DOHH2 (cell line): Measurements from ENCODE around the gene OPRPN.

Source experiments
- H3F3A ChIP-seq: fragments of 200-600 bp; sonication (generic), shearing (Covaris generic); 2 replicates; pipeline ENCODE4 v1.6.0; 2016; ENCODE audit warnings: antibody characterized with exemption, mild to moderate bottlenecking; ENCODE audit not compliant: control insufficient read depth, insufficient read depth
- H3K27ac ChIP-seq: fragments of 200-600 bp; sonication (generic); 2 replicates; pipeline ENCODE4 v1.5.1; 2014; ENCODE audit warnings: low read depth, mild to moderate bottlenecking, low read length, moderate library complexity
- H3K27me3 ChIP-seq: fragments of 200-600 bp; sonication (generic); 2 replicates; pipeline ENCODE4 v1.6.1; 2014; ENCODE audit warnings: mild to moderate bottlenecking, low read length, mixed read lengths; ENCODE audit not compliant: control insufficient read depth
- H3K36me3 ChIP-seq: fragments of 200-600 bp; sonication (generic); 2 replicates; pipeline ENCODE4 v1.6.1; 2014; ENCODE audit warnings: mild to moderate bottlenecking, low read length, moderate library complexity, mixed read lengths; ENCODE audit not compliant: control insufficient read depth
- H3K4me1 ChIP-seq: fragments of 200-600 bp; sonication (generic); 2 replicates; pipeline ENCODE4 v1.6.1; 2014; ENCODE audit warnings: mild to moderate bottlenecking, low read length, mixed read lengths; ENCODE audit not compliant: control insufficient read depth
- H3K4me2 ChIP-seq: fragments of 200-600 bp; sonication (generic); 2 replicates; pipeline ENCODE4 v1.6.0; 2014; ENCODE audit warnings: mild to moderate bottlenecking, low read length, moderate library complexity
- H3K4me3 ChIP-seq: fragments of 200-600 bp; sonication (generic); 2 replicates; pipeline ENCODE4 v1.5.1; 2014; ENCODE audit warnings: mild to moderate bottlenecking, low read length, mixed read lengths
- H3K79me2 ChIP-seq: fragments of 200-600 bp; sonication (generic); 2 replicates; pipeline ENCODE4 v1.6.1; 2014; ENCODE audit warnings: mild to moderate bottlenecking, low read length, mixed read lengths; ENCODE audit not compliant: control insufficient read depth
- H3K9me2 ChIP-seq: fragments of 200-600 bp; sonication (generic); replicated peaks from 2 replicates; pipeline ENCODE4 v1.6.1; 2014; ENCODE audit warnings: mild to moderate bottlenecking, low read length, mixed read lengths; ENCODE audit not compliant: control insufficient read depth
- H3K9me3 ChIP-seq: fragments of 200-600 bp; sonication (generic); 2 replicates; pipeline ENCODE4 v1.6.1; 2014; ENCODE audit warnings: antibody characterized with exemption, low read length, mixed read lengths; ENCODE audit not compliant: control insufficient read depth, insufficient read depth
- H4K20me1 ChIP-seq: fragments of 200-600 bp; sonication (generic); 2 replicates; pipeline ENCODE4 v1.6.0; 2014; ENCODE audit warnings: low read depth, mild to moderate bottlenecking, antibody characterized with exemption, low read length, moderate library complexity; ENCODE audit not compliant: control insufficient read depth, insufficient read depth
- EZH2phosphoT487 ChIP-seq: fragments of 200-600 bp; sonication (generic); IDR thresholded peaks from 2 replicates; pipeline ENCODE4 v1.6.1; 2017; ENCODE audit warnings: borderline replicate concordance, mild to moderate bottlenecking, antibody characterized with exemption, low read length, moderate library complexity, mixed read lengths
- TF ChIP-seq, protein P1 (sequence below): fragments of 200-600 bp; sonication (generic); IDR thresholded peaks from one replicate; pipeline ENCODE4 v1.5.1; 2014; ENCODE audit warnings: antibody characterized with exemption, mild to moderate bottlenecking, low read depth, low read length; ENCODE audit not compliant: poor library complexity, severe bottlenecking

Gene OPRPN

DNA sequence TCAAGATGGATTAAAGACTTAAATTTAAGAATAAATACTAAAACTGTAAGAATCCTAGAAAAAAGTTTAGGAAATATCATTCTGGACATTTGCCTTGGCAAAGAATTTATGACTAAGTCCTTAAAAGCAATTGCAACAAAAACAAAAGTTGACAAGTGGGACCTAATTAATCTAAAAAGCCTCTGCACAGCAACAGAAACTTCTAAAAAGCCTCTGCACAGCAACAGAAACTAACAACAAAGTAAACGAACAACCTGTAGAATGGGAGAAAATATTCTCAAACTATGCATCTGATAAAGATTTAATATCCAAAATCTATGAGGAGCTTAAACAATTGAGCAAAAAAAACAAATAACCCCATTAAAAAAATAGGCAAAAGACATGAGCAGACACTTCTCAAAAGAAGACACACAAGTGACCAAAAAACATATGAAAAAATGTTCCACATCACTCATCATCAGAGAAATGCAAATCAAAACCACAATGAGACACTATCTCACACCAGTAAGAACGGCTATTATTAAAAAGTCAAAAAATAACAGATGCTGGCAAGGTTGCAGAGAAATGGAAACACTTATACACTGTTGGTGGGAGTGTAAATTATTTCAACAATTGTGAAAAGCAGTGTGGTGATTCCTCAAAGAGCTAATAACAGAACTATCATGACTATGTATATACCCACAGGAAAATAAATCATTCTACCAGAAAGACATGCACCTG lies 5.5 kb upstream of the OPRPN start:
- H3K9me2 ChIP-seq, result no peaks in the 10 kb centered on the region
- peak overlapping the region; percentile 48 for H3K4me3 ChIP-seq
- no peaks in the 10 kb centered on the region for H3K27me3 ChIP-seq
- no peaks in the 10 kb centered on the region for H4K20me1 ChIP-seq
- peaks cover 75% of the 10 kb centered on the region for H3K4me1 ChIP-seq
- peak overlapping the region; percentile 83 for H3K4me2 ChIP-seq
- H3F3A ChIP-seq, result peaks cover 13% of the 10 kb centered on the region
- peak overlapping the region; percentile 89 for H3K27ac ChIP-seq
- no peak for TF ChIP-seq EZH2phosphoT487
- TF ChIP-seq, protein P1, sequence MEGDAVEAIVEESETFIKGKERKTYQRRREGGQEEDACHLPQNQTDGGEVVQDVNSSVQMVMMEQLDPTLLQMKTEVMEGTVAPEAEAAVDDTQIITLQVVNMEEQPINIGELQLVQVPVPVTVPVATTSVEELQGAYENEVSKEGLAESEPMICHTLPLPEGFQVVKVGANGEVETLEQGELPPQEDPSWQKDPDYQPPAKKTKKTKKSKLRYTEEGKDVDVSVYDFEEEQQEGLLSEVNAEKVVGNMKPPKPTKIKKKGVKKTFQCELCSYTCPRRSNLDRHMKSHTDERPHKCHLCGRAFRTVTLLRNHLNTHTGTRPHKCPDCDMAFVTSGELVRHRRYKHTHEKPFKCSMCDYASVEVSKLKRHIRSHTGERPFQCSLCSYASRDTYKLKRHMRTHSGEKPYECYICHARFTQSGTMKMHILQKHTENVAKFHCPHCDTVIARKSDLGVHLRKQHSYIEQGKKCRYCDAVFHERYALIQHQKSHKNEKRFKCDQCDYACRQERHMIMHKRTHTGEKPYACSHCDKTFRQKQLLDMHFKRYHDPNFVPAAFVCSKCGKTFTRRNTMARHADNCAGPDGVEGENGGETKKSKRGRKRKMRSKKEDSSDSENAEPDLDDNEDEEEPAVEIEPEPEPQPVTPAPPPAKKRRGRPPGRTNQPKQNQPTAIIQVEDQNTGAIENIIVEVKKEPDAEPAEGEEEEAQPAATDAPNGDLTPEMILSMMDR, result no peak
- 0 out of 2 replicates have a peak, but pooled peaks cover 3% of the 10 kb centered on the region for H3K36me3 ChIP-seq
- H3K9me3 ChIP-seq, result no peaks in the 10 kb centered on the region
- H3K79me2 ChIP-seq, result no peaks in the 10 kb centered on the region

DNA sequence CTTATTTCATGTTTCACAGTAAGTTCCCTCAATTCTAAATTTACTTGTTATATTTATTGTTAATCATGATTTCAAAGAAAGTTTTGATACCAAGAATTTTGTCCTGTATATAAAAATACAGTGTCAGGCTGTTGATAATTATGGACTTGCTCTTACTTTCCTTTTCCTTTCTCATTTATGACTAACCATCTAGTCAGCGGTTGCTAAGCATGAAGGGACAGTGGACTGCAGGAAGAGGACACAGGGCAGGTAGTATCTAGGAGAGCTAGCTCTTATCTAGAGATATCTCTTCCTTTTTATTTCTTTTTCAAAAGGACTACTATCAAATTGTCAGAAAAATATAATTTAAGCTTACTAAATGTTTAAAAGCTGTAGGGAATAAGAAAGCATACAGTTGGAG lies 1.6 kb downstream of the OPRPN start:
- TF ChIP-seq EZH2phosphoT487, result no peak
- TF ChIP-seq, protein P1, result no peak
- H3K9me2 ChIP-seq, result no peaks in the 10 kb centered on the region

DNA sequence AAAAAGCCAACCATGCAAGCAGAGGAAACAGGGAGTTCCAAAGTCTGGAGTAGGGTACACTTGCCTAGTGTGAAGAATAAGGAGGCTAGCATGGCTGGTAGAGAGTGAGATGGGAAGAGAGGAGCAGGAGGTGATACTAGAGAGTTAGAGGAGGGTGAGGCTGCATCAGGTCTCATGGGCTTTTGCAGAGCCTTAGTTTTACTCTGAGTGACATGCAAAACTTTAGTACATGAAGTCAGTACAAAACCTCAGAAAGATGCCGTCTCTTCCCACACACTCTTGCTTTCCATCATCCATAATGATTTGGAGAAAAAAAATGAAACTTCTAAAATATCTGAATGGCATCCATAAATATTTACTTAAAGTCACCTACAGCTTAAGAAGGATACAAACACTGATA lies 5.0 kb downstream of the OPRPN start:
- Histone ChIP-seq H3K79me2 (no peaks in the 10 kb centered on the region), H3K9me2 (no peaks in the 10 kb centered on the region), H3F3A (no peaks in the 10 kb centered on the region), H3K4me2 (no peak overlapping the region), H3K4me3 (no peak overlapping the region), H3K9me3 (0 out of 2 replicates have a peak, but pooled peaks cover 3% of the 10 kb centered on the region), H3K4me1 (peaks cover 44% of the 10 kb centered on the region), H3K27ac (no peak overlapping the region), H3K27me3 (no peaks in the 10 kb centered on the region), H4K20me1 (no peaks in the 10 kb centered on the region), H3K36me3 (peaks cover 5% of the 10 kb centered on the region; the same call in 1 of the 2 replicates)
- TF ChIP-seq, protein P1, result no peak
- no peak for TF ChIP-seq EZH2phosphoT487

More for the DNA sequence above, 1.6 kb downstream of the OPRPN start:
- H3K9me3 ChIP-seq, result 0 out of 2 replicates have a peak, but pooled peaks cover 3% of the 10 kb centered on the region
- H3K4me2 ChIP-seq, result no peak overlapping the region
- H3K79me2 ChIP-seq, result no peaks in the 10 kb centered on the region
- H4K20me1 ChIP-seq, result no peaks in the 10 kb centered on the region
- H3K27ac ChIP-seq, result no peak overlapping the region
- H3K27me3 ChIP-seq, result no peaks in the 10 kb centered on the region
- H3K36me3 ChIP-seq, result 0 out of 2 replicates have a peak, but pooled peaks cover 3% of the 10 kb centered on the region
- H3K4me3 ChIP-seq, result no peak overlapping the region
- H3K4me1 ChIP-seq, result peaks cover 43% of the 10 kb centered on the region
- no peaks in the 10 kb centered on the region for H3F3A ChIP-seq
